ENCODE results near the gene C4A.

GRCh38 chr6:31972709-31973350 lies 9.0 kb upstream of the C4A start:
- TF ChIP-seq CTCF (IDR thresholded peaks at IDR 0.05; ENCODE audit: insufficient read depth, low read depth, low read length): no peak
- no peak for TF ChIP-seq EZH2 (IDR thresholded peaks at IDR 0.05; ENCODE audit: insufficient read depth, low read length)

Data from astrocyte (in vitro differentiated cells and primary cell).